Activated CD8-positive, alpha-beta T cell treated with anti-CD3 and anti-CD28 coated beads, Interleukin-2, amount 10 ng/mL, durations not matched to agents 7 days and 5 days (primary cell): ENCODE results near the gene C6orf52. TPM values are rescaled to one million over a fixed set of nuclear protein-coding genes. Genes with fewer than 3 reads are reported as not detected.
"Not testable (repeated sequence)": the region's sequence is repeated elsewhere in the genome, so short reads cannot be mapped to it uniquely, and the experiment has no call there.

ENCODE experiments used
- ATAC-seq: fragments of 150-1000 bp; cut with Tn5 transposase; one replicate; pipeline ENCODE4 v1.10.0; 2021; ENCODE audit warnings: moderate library complexity
- CTCF ChIA-PET: fragments of 350-600 bp; sonication (Branson Sonifier 250); formaldehyde crosslinking; loops from one replicate; lab custom pipeline; 2021; ENCODE audit warnings: antibody characterized with exemption; lab: Charles Lee
- POLR2A ChIA-PET: fragments of 350-600 bp; sonication (Branson Sonifier 250); formaldehyde crosslinking; loops from one replicate; lab custom pipeline; 2021; ENCODE audit warnings: antibody characterized with exemption; lab: Charles Lee
- DNase-seq: peaks from one replicate; pipeline ENCODE4 v3.0.0-alpha.2; 2020
- H3K27ac Mint-ChIP-seq: one replicate; pipeline ENCODE4 v1.8.0; 2021; ENCODE audit warnings: mild to moderate bottlenecking, mixed read lengths
- H3K27me3 Mint-ChIP-seq: one replicate; pipeline ENCODE4 v1.8.0; 2021; ENCODE audit warnings: low read depth, mixed read lengths
- H3K36me3 Mint-ChIP-seq: one replicate; pipeline ENCODE4 v1.8.0; 2021; ENCODE audit warnings: low read depth, mixed read lengths
- H3K4me1 Mint-ChIP-seq: one replicate; pipeline ENCODE4 v1.8.0; 2021; ENCODE audit warnings: low read depth, mixed read lengths
- H3K4me3 Mint-ChIP-seq: one replicate; pipeline ENCODE4 v1.8.0; 2021; ENCODE audit warnings: mild to moderate bottlenecking, mixed read lengths
- H3K9me3 Mint-ChIP-seq: one replicate; pipeline ENCODE4 v1.8.0; 2022; ENCODE audit warnings: mixed read lengths; ENCODE audit not compliant: insufficient read depth
- total RNA-seq, 2 experiments: library from RNA; stranded (reverse); gene quantifications; one replicate each; pipeline ENCODE4 v1.2.3, GENCODE V29; 2021

C6orf52 gene
- total RNA-seq, 2 experiments from 2014 or later: 2.3 to 2.9 TPM

GRCh38 chr6:10723567-10723881 is 29.1 kb upstream of the C6orf52 start:
- no peak for ATAC-seq
- ChIA-PET POLR2A (interaction anchor here (1.1 to 2.0 kb wide), 2 partner anchors 13 to 29 kb away, joined by 3 to 6 read pairs; partner anchors contain the start of genes C6orf52 and PAK1IP1), CTCF (interaction anchor here (1.2 to 1.8 kb wide), 2 partner anchors 10 to 23 kb away, joined by 6 read pairs; no protein-coding TSS in a partner anchor)
- peak overlapping the region; percentile 91 for H3K4me3 Mint-ChIP-seq
- H3K27me3 Mint-ChIP-seq: no peaks in the 10 kb centered on the region
- peak overlapping the region; percentile 90 for H3K27ac Mint-ChIP-seq
- H3K9me3 Mint-ChIP-seq: no peaks in the 10 kb centered on the region
- peaks cover 57% of the 10 kb centered on the region for H3K4me1 Mint-ChIP-seq
- H3K36me3 Mint-ChIP-seq: peaks cover 35% of the 10 kb centered on the region
- DNase-seq: no peak

GRCh38 chr6:10722820-10723566 is 28.6 kb upstream of the C6orf52 start, which contains the start of gene TMEM14C:
Gene TMEM14C (plus strand): TSS chr6:10723070. CDS start chr6:10724614, 1,544 bp downstream.
- Mint-ChIP-seq H3K4me1 (peaks cover 58% of the 10 kb centered on the region), H3K27ac (peak within 1 kb of the TSS; percentile 90), H3K27me3 (no peaks in the 10 kb centered on the region), H3K4me3 (peak within 1 kb of the TSS; percentile 91), H3K36me3 (peaks cover 36% of the 10 kb centered on the region), H3K9me3 (no peaks in the 10 kb centered on the region)
- CTCF ChIA-PET: interaction anchor here (1.2 to 1.8 kb wide), 2 partner anchors 10 to 24 kb away, joined by 6 read pairs; no protein-coding TSS in a partner anchor
- POLR2A ChIA-PET: interaction anchor here (2.0 to 4.6 kb wide), 2 partner anchors 25 to 28 kb away, joined by 6 to 39 read pairs; partner anchors contain the start of genes C6orf52, PAK1IP1 and TMEM14B
- ATAC-seq: peak; percentile 92
- DNase-seq: peak; percentile 87

DNA sequence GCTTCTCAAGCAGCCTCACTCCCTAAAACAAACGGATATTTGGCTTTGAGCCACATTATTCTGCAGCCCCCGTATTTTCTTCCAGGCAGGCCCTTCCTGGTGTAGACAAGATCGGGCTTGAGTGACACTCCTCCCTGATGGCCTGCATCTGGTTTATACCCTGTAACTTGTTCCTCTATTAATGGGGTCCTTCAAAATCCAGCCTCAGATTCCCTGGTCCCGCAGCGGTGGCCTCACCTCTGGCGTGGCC is 28.1 kb upstream of the C6orf52 start:
- Mint-ChIP-seq H3K4me3 (peak overlapping the region; percentile 91), H3K9me3 (no peaks in the 10 kb centered on the region), H3K27ac (peak overlapping the region; percentile 90), H3K27me3 (no peaks in the 10 kb centered on the region), H3K4me1 (peaks cover 57% of the 10 kb centered on the region), H3K36me3 (peaks cover 39% of the 10 kb centered on the region)
- ChIA-PET POLR2A (interaction anchor here (2.0 to 4.6 kb wide), 2 partner anchors 25 to 28 kb away, joined by 6 to 39 read pairs; partner anchors contain the start of genes C6orf52, PAK1IP1 and TMEM14B), CTCF (interaction anchor here (1.8 to 3.5 kb wide), 2 partner anchors 24 to 27 kb away, joined by 6 to 23 read pairs; partner anchors contain the start of genes C6orf52 and PAK1IP1)
- ATAC-seq: no peak
- DNase-seq: no peak

GRCh38 chr6:10721850-10722569 is 27.6 kb upstream of the C6orf52 start:
- H3K9me3 Mint-ChIP-seq: no peaks in the 10 kb centered on the region
- CTCF ChIA-PET: interaction anchor here (0.7 to 3.5 kb wide), 8 partner anchors 16 to 243 kb away, joined by 3 to 23 read pairs (median 4); partner anchors contain the start of genes C6orf52 and PAK1IP1
- H3K27ac Mint-ChIP-seq: peak overlapping the region; percentile 90
- peaks cover 57% of the 10 kb centered on the region for H3K4me1 Mint-ChIP-seq
- DNase-seq (no peak), ATAC-seq (no peak)
- POLR2A ChIA-PET: interaction anchor here (1.2 to 4.6 kb wide), 4 partner anchors 11 to 27 kb away, joined by 6 to 43 read pairs (median 23); partner anchors contain the start of genes C6orf52, PAK1IP1 and TMEM14B
- H3K36me3 Mint-ChIP-seq: peaks cover 36% of the 10 kb centered on the region
- H3K4me3 Mint-ChIP-seq: peak overlapping the region; percentile 91
- no peaks in the 10 kb centered on the region for H3K27me3 Mint-ChIP-seq

DNA sequence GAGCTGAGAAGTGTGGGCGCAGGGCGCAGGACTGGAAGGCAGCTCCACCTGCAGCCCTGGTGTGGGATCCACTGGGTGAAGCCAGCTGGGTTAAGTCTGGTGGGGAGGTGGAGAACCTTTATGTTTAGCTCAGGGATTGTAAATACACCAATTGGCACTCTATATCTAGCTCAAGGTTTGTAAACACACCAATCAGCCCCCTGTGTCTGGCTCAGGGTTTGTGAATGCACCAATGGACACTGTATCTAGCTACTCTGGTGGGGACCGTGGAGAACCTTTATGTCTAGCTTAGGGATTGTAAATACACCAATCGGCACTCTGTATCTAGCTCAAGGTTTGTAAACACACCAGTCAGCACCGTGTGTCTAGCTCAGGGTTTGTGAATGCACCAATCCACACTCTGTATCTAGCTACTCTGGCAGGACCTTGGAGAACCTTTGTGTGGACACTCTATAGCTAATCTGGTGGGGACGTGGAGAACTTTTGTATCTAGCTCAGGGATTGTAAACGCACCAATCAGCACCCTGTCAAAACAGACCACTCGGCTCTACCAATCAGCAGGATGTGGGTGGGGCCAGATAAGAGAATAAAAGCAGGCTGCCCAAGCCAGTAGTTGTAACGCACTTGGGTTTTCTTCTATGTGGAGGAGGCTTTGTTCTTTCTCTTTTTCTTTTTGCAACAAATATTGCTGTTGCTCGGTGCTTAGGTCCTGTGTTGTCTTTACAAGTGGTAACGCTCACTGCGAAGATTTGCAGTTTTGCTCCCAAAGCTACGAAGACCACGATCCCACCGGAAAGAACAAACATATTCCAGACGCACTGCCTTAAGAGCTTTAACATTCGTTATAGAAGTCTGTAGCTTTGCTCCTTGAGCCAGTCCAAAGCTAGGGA is 26.8 kb upstream of the C6orf52 start:
- Mint-ChIP-seq H3K4me3 (peak overlapping the region; percentile 91), H3K36me3 (peaks cover 35% of the 10 kb centered on the region), H3K4me1 (peaks cover 57% of the 10 kb centered on the region), H3K27ac (peak overlapping the region; percentile 90)
- H3K27me3 Mint-ChIP-seq, ATAC-seq, H3K9me3 Mint-ChIP-seq: not testable (repeated sequence)
- ChIA-PET POLR2A (interaction anchor here (0.5 to 4.6 kb wide), 9 partner anchors 10 to 193 kb away, joined by 3 to 43 read pairs (median 5); partner anchors contain the start of genes C6orf52, PAK1IP1 and TMEM14B), CTCF (interaction anchor here (0.7 to 3.5 kb wide), 10 partner anchors 17 to 242 kb away, joined by 3 to 23 read pairs (median 4); partner anchors contain the start of genes C6orf52 and PAK1IP1)
- DNase-seq: peak; percentile 44

DNA sequence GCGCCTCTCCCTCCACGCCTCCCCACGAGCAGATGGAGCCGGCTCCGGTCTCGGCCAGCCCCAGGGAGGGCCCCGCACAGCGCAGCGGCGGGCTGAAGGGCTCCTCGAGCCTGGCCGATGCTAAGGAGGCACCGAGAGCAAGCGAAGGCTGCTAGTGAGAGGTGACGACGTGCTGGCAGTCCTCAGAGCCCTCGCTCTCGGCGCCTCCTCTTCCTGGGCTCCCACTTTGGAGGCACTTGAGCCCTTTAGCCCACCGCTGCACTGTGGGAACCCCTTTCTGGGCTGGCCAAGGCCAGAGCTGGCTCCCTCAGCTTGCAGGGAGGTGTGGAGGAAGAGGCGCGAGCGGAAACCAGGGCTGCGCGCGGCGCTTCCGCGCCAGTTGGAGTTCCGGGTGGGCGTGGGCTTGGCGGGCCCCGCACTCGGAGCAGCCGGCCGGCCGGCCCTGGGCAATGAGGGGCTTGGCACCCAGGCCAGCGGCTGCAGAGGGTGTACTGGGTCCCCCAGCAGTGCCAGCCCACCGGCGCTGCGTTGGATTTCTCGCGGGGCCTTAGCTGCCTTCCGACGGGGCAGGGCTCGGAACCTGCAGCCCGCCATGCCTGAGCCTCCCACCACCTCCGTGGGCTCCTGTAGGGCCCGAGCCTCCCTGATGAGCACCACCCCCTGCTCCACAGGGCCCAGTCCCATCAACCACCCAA is 26.0 kb upstream of the C6orf52 start:
- POLR2A ChIA-PET: interaction anchor here (0.7 to 4.6 kb wide), 10 partner anchors 9 to 192 kb away, joined by 3 to 43 read pairs (median 6); partner anchors contain the start of genes C6orf52, PAK1IP1 and TMEM14B
- Mint-ChIP-seq H3K9me3 (no peaks in the 10 kb centered on the region), H3K4me1 (peaks cover 56% of the 10 kb centered on the region), H3K27me3 (no peaks in the 10 kb centered on the region), H3K27ac (peak overlapping the region; percentile 90), H3K4me3 (peak overlapping the region; percentile 91), H3K36me3 (peaks cover 29% of the 10 kb centered on the region)
- CTCF ChIA-PET: interaction anchor here (0.7 to 3.5 kb wide), 11 partner anchors 9 to 242 kb away, joined by 3 to 23 read pairs (median 4); partner anchors contain the start of genes C6orf52 and PAK1IP1
- ATAC-seq (peak; percentile 52), DNase-seq (peak; percentile 68)

- CTCF ChIA-PET: interaction anchor here (0.9 to 3.5 kb wide), 7 partner anchors 8 to 379 kb away, joined by 3 to 23 read pairs (median 3); partner anchors contain the start of genes C6orf52 and PAK1IP1
- Mint-ChIP-seq H3K4me3 (peak overlapping the region; percentile 78), H3K4me1 (peaks cover 53% of the 10 kb centered on the region), H3K9me3 (no peaks in the 10 kb centered on the region), H3K27ac (peak overlapping the region; percentile 87), H3K27me3 (no peaks in the 10 kb centered on the region), H3K36me3 (peaks cover 27% of the 10 kb centered on the region)
- POLR2A ChIA-PET: interaction anchor here (0.6 to 4.6 kb wide), 8 partner anchors 9 to 191 kb away, joined by 3 to 43 read pairs (median 6); partner anchors contain the start of genes C6orf52, PAK1IP1 and TMEM14B
- DNase-seq: no peak
- no peak for ATAC-seq
Measured at GRCh38 chr6:10719964-10720264, 25.5 kb upstream of the C6orf52 start.

DNA sequence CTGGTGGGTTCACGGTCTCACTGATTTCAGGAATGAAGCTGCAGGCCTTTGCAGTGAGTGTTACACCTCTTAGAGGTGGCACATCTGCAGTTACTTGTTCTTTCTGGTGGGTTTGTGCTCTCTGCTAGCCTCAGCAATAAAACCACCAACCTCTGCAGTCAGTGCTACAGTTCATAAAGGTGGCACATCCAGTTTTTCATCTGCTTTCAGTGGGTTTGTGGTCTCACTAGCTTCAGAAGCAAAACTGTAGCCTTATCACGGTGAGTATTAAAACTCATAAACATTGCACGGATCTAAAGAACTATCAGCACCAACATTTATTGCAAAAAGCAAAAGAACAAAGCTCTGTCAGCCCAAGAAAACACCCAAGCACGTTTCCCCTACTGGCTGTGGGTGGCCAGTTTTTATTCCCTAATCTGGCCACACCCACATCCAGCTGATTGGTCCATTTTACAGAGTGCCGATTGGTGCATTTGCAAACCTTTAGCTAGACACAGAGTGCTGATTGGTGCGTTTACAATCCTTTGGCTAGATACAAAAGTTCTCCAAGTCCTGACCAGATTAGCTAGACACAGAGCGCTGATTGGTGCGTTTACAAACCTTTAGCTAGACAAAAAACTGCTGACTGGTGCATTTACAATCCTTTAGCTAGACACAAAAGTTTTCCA is 25.0 kb upstream of the C6orf52 start:
- peaks cover 48% of the 10 kb centered on the region for H3K4me1 Mint-ChIP-seq
- peak overlapping the region; percentile 87 for H3K27ac Mint-ChIP-seq
- H3K36me3 Mint-ChIP-seq: peaks cover 27% of the 10 kb centered on the region
- peak overlapping the region; percentile 78 for H3K4me3 Mint-ChIP-seq
- no peaks in the 10 kb centered on the region for H3K27me3 Mint-ChIP-seq
- ChIA-PET POLR2A (interaction anchor here (0.6 to 4.6 kb wide), 6 partner anchors 13 to 191 kb away, joined by 3 to 43 read pairs (median 9); partner anchors contain the start of genes C6orf52, PAK1IP1 and TMEM14B), CTCF (interaction anchor here (0.9 to 3.5 kb wide), 8 partner anchors 8 to 380 kb away, joined by 3 to 23 read pairs (median 3); partner anchors contain the start of genes C6orf52 and PAK1IP1)
- peak; percentile 70 for DNase-seq
- peak; percentile 4 for ATAC-seq
- no peaks in the 10 kb centered on the region for H3K9me3 Mint-ChIP-seq

DNA sequence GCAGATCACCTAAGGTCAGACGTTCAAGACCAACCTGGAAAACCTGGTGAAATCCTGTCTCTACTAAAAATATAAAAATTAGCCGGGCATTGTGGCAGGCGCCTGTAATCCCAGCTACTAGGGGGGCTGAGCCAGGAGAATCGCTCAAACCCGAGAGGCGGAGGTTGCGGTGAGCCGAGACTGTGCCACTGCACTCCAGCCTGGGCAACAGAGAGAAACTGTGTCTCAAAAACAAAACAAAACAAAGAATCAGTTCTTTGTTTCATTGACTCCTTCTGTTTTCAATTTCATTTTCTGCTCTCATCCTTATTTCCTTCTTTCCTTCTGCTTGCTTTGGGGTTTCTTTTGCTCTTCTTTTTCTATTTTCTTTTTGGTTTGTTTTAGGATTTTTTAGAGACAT is 19.5 kb upstream of the C6orf52 start:
- Mint-ChIP-seq H3K4me1 (peaks cover 9% of the 10 kb centered on the region), H3K9me3 (no peaks in the 10 kb centered on the region), H3K27ac (no peak overlapping the region), H3K4me3 (no peak overlapping the region), H3K36me3 (peaks cover 20% of the 10 kb centered on the region), H3K27me3 (no peaks in the 10 kb centered on the region)
- ChIA-PET CTCF (no interaction called here), POLR2A (no interaction called here)
- DNase-seq (no peak), ATAC-seq (no peak)
